Mesenteric fat pad (tissue), 1 donor: ENCODE measurements around the gene CHORDC1. TPM values are rescaled to one million over a fixed set of nuclear protein-coding genes. Genes with fewer than 3 reads are reported as not detected.

Experiments
- total RNA-seq: library from RNA; stranded (reverse); fragmentation: NEBNext Ultra II Directional; extraction: Animal tissue kit (Norgen Biotek cat#: 25700); gene quantifications from one replicate; pipeline ENCODE4 v1.2.1, GENCODE V29; 2021
- donor health status: DM: yes; HTN: yes; CAD: no.

The CHORDC1 gene
- total RNA-seq, 1 donor from 2014 or later, result 35.3 TPM

Other genes starting within 250 kb of the CHORDC1 start
- not detected for gene TRIM49C, start 191.9 kb downstream of the CHORDC1 start, total RNA-seq
- not detected for gene UBTFL1, start 137.1 kb downstream of the CHORDC1 start, total RNA-seq
- 2.7 TPM for gene NAALAD2, start 88.4 kb downstream of the CHORDC1 start, total RNA-seq